Measurements from ENCODE around the gene TRMT2A. TPM values are rescaled to one million over a fixed set of nuclear protein-coding genes. Genes with fewer than 3 reads are reported as not detected.

TRMT2A gene
- total RNA-seq, 1 donor from 2014 or later: 24.3 TPM

- Histone ChIP-seq H3K4me2 (no peak overlapping the region), H3K36me3 (no peaks in the 10 kb centered on the region), H3K9ac (no peak overlapping the region), H3K4me3 (no peak overlapping the region), H4K20me1 (ENCODE audit: low read depth) (no peaks in the 10 kb centered on the region), H3K27me3 (no peaks in the 10 kb centered on the region), H3K9me3 (ENCODE audit: low read depth) (no peaks in the 10 kb centered on the region), H3K27ac (no peak overlapping the region), H2AFZ (replicated peaks) (peak overlapping the region; percentile 42), H3K4me1 (peaks cover 2% of the 10 kb centered on the region), H3K79me2 (ENCODE audit: low read depth) (no peaks in the 10 kb centered on the region), H3F3A (ENCODE audit: low read depth) (no peaks in the 10 kb centered on the region)
- no peaks in the 10 kb centered on the region for H3K9me3 Mint-ChIP-seq
- TF ChIP-seq CTCF (IDR thresholded peaks at IDR 0.05) (no peak), EZH2 (IDR thresholded peaks at IDR 0.05) (no peak), EZH2phosphoT487 (IDR thresholded peaks at IDR 0.05) (no peak)
- H3K4me1 Mint-ChIP-seq: peaks cover 23% of the 10 kb centered on the region
- peak; percentile 72 for DNase-seq (ENCODE audit: low spot score)
- H3K27me3 Mint-ChIP-seq (ENCODE audit: insufficient read depth, low read depth): peaks cover 2% of the 10 kb centered on the region
- H3K4me3 Mint-ChIP-seq: no peak overlapping the region
- no peaks in the 10 kb centered on the region for H3K36me3 Mint-ChIP-seq
- H3K27ac Mint-ChIP-seq: no peak overlapping the region
Measured at GRCh38 chr22:20159076-20159475, 42.0 kb upstream of the TRMT2A start.

- Histone ChIP-seq H3K9ac (no peak overlapping the region), H3F3A (ENCODE audit: low read depth) (no peaks in the 10 kb centered on the region), H3K79me2 (ENCODE audit: low read depth) (no peaks in the 10 kb centered on the region), H3K4me1 (peaks cover 8% of the 10 kb centered on the region), H3K27me3 (no peaks in the 10 kb centered on the region), H3K4me2 (no peak overlapping the region), H2AFZ (replicated peaks) (no peak overlapping the region), H3K4me3 (no peak overlapping the region), H4K20me1 (ENCODE audit: low read depth) (no peaks in the 10 kb centered on the region), H3K36me3 (no peaks in the 10 kb centered on the region), H3K27ac (no peak overlapping the region), H3K9me3 (ENCODE audit: low read depth) (no peaks in the 10 kb centered on the region)
- H3K4me3 Mint-ChIP-seq: no peak overlapping the region
- peaks cover 2% of the 10 kb centered on the region for H3K27me3 Mint-ChIP-seq (ENCODE audit: insufficient read depth, low read depth)
- no peaks in the 10 kb centered on the region for H3K9me3 Mint-ChIP-seq
- TF ChIP-seq EZH2 (IDR thresholded peaks at IDR 0.05) (no peak), CTCF (IDR thresholded peaks at IDR 0.05) (no peak), EZH2phosphoT487 (IDR thresholded peaks at IDR 0.05) (no peak)
- no peak for DNase-seq (ENCODE audit: low spot score)
- H3K36me3 Mint-ChIP-seq: no peaks in the 10 kb centered on the region
- H3K27ac Mint-ChIP-seq: no peak overlapping the region
- peaks cover 28% of the 10 kb centered on the region for H3K4me1 Mint-ChIP-seq
Measured at GRCh38 chr22:20158391-20159036, 41.5 kb upstream of the TRMT2A start.

GRCh38 chr22:20157430-20158183 lies 40.6 kb upstream of the TRMT2A start:
- Histone ChIP-seq H4K20me1 (ENCODE audit: low read depth) (no peaks in the 10 kb centered on the region), H3K27ac (no peak overlapping the region), H3K4me3 (no peak overlapping the region), H3K9ac (no peak overlapping the region), H2AFZ (replicated peaks) (no peak overlapping the region), H3K79me2 (ENCODE audit: low read depth) (no peaks in the 10 kb centered on the region), H3K36me3 (no peaks in the 10 kb centered on the region), H3K27me3 (no peaks in the 10 kb centered on the region), H3F3A (ENCODE audit: low read depth) (no peaks in the 10 kb centered on the region), H3K9me3 (ENCODE audit: low read depth) (no peaks in the 10 kb centered on the region), H3K4me1 (peaks cover 9% of the 10 kb centered on the region), H3K4me2 (no peak overlapping the region)
- no peaks in the 10 kb centered on the region for H3K36me3 Mint-ChIP-seq
- DNase-seq (ENCODE audit: low spot score): no peak
- peaks cover 35% of the 10 kb centered on the region for H3K4me1 Mint-ChIP-seq
- no peak for TF ChIP-seq EZH2 (IDR thresholded peaks at IDR 0.05)
- TF ChIP-seq EZH2phosphoT487 (IDR thresholded peaks at IDR 0.05): no peak
- no peak for TF ChIP-seq CTCF (IDR thresholded peaks at IDR 0.05)
- H3K27me3 Mint-ChIP-seq (ENCODE audit: insufficient read depth, low read depth): peaks cover 2% of the 10 kb centered on the region
- H3K4me3 Mint-ChIP-seq: no peak overlapping the region
- no peak overlapping the region for H3K27ac Mint-ChIP-seq
- no peaks in the 10 kb centered on the region for H3K9me3 Mint-ChIP-seq
